Uterus (tissue), 4 donors: ENCODE data around the gene DIAPH3. TPM values are rescaled to one million over a fixed set of nuclear protein-coding genes. Genes with fewer than 3 reads are reported as not detected.

Experiments
- DNase-seq, 2 donors: peaks; one replicate each; pipeline ENCODE4 v3.0.0-alpha.2; 2019 to 2020
- H3K27ac ChIP-seq, 2 donors: fragments of 200-600 bp; sonication (generic); 1 replicate in 1 of 2; 2 replicates in 1 of 2; pipeline ENCODE4 v1.5.1; 2016 to 2018
- H3K27me3 ChIP-seq, 2 donors: fragments of 200-600 bp; sonication (generic); one replicate each; pipeline ENCODE4 v1.5.1; 2018 to 2019; ENCODE audit warnings: control low read depth in 1 of 2
- H3K36me3 ChIP-seq, 2 donors: fragments of 200-600 bp; sonication (generic); one replicate each; pipeline ENCODE4 v1.5.1; 2019; ENCODE audit warnings: control low read depth in 1 of 2
- H3K4me1 ChIP-seq, 2 donors: fragments of 200-600 bp; sonication (generic); one replicate each; pipeline ENCODE4 v1.5.1; 2018 to 2019; ENCODE audit warnings: control low read depth in 1 of 2
- H3K4me3 ChIP-seq, 2 donors: fragments of 200-600 bp; sonication (generic); 1 replicate in 1 of 2; 2 replicates in 1 of 2; pipeline ENCODE4 v1.5.1; 2018 to 2019; ENCODE audit warnings: mild to moderate bottlenecking in 1 of 2
- H3K9me3 ChIP-seq, 2 donors: fragments of 200-600 bp; sonication (generic); one replicate each; pipeline ENCODE4 v1.5.1; 2019; ENCODE audit warnings: control low read depth in 1 of 2
- CTCF ChIP-seq, 4 experiments: fragments of 200-600 bp in 2 of 4; fragments of 450-650 bp in 2 of 4; sonication (generic) in 2 of 4; IDR thresholded peaks; one replicate each; pipeline ENCODE4 v1.5.1; 2016 to 2019; ENCODE audit warnings: antibody characterized with exemption in 4 of 4, mild to moderate bottlenecking in 2 of 4, moderate library complexity in 1 of 4
- POLR2A ChIP-seq, 2 donors: fragments of 450-650 bp; IDR thresholded peaks; one replicate each; pipeline ENCODE4 v1.6.1; 2016; ENCODE audit warnings: antibody characterized with exemption in 2 of 2, mild to moderate bottlenecking in 1 of 2, moderate library complexity in 1 of 2
- intact Hi-C: fragments of 100-400 bp; cut with DNase I; formaldehyde crosslinking; loops from one replicate; pipeline ENCODE4 v1.15.1; 2023; ENCODE audit warnings: low total_unique reads
- total RNA-seq, 4 donors: library from RNA; depleted of rRNA in 3 of 4; stranded (reverse); fragments of >200 nt in 3 of 4; gene quantifications; one replicate each; pipeline versions ENCODE4 v1.1.0 to v1.2.4, GENCODE V29; 2014 to 2023
- donor health status: DM: yes; HTN: yes; CAD: no.

Gene DIAPH3
- total RNA-seq, 4 donors from 2014 or later = 11.4 TPM; not detected in 3

- Histone ChIP-seq H3K4me1 (no peaks in the 10 kb centered on the region), H3K4me3 (no peak overlapping the region), H3K27me3 (no peaks in the 10 kb centered on the region), H3K36me3 (no peaks in the 10 kb centered on the region), H3K27ac (no peak overlapping the region), H3K9me3 (no peaks in the 10 kb centered on the region)
- TF ChIP-seq CTCF (IDR thresholded peaks at IDR 0.05) (no peak), POLR2A (IDR thresholded peaks at IDR 0.05) (no peak)
- DNase-seq = no peak
- intact Hi-C loops = no loop called here
Measured at GRCh38 chr13:59658027-59658737, 505.5 kb downstream of the DIAPH3 start.

GRCh38 chr13:59653916-59654315 lies 509.8 kb downstream of the DIAPH3 start:
- TF ChIP-seq CTCF (IDR thresholded peaks at IDR 0.05) = no peak
- TF ChIP-seq POLR2A (IDR thresholded peaks at IDR 0.05) = no peak
- Histone ChIP-seq H3K27me3 (no peaks in the 10 kb centered on the region), H3K36me3 (no peaks in the 10 kb centered on the region), H3K4me3 (no peak overlapping the region), H3K27ac (no peak overlapping the region), H3K9me3 (no peaks in the 10 kb centered on the region), H3K4me1 (no peaks in the 10 kb centered on the region)
- intact Hi-C loops = no loop called here
- DNase-seq = no peak

GRCh38 chr13:59651479-59651878 lies 512.2 kb downstream of the DIAPH3 start:
- TF ChIP-seq POLR2A (IDR thresholded peaks at IDR 0.05) (no peak), CTCF (IDR thresholded peaks at IDR 0.05) (no peak)
- H3K9me3 ChIP-seq = no peaks in the 10 kb centered on the region
- DNase-seq = no peak
- H3K4me3 ChIP-seq = no peak overlapping the region
- H3K27me3 ChIP-seq = no peaks in the 10 kb centered on the region
- H3K27ac ChIP-seq = no peak overlapping the region
- no peaks in the 10 kb centered on the region for H3K36me3 ChIP-seq
- intact Hi-C loops = no loop called here
- no peaks in the 10 kb centered on the region for H3K4me1 ChIP-seq

GRCh38 chr13:59643906-59644626 lies 519.7 kb downstream of the DIAPH3 start:
- Histone ChIP-seq H3K9me3 (no peaks in the 10 kb centered on the region), H3K4me3 (no peak overlapping the region), H3K27ac (no peak overlapping the region), H3K4me1 (no peaks in the 10 kb centered on the region), H3K36me3 (no peaks in the 10 kb centered on the region), H3K27me3 (no peaks in the 10 kb centered on the region)
- intact Hi-C loops = no loop called here
- no peak for DNase-seq
- no peak for TF ChIP-seq CTCF (IDR thresholded peaks at IDR 0.05)

GRCh38 chr13:59643364-59643841 lies 520.3 kb downstream of the DIAPH3 start:
- no peaks in the 10 kb centered on the region for H3K9me3 ChIP-seq
- no peak for TF ChIP-seq CTCF (IDR thresholded peaks at IDR 0.05)
- no peak for TF ChIP-seq POLR2A (IDR thresholded peaks at IDR 0.05)
- no peaks in the 10 kb centered on the region for H3K27me3 ChIP-seq
- H3K4me1 ChIP-seq = no peaks in the 10 kb centered on the region
- H3K4me3 ChIP-seq = no peak overlapping the region
- DNase-seq = no peak
- intact Hi-C loops = no loop called here
- no peak overlapping the region for H3K27ac ChIP-seq
- H3K36me3 ChIP-seq = no peaks in the 10 kb centered on the region
